Measurements from ENCODE around the gene TOP3B.
"Not testable (repeated sequence)": the region's sequence is repeated elsewhere in the genome, so short reads cannot be mapped to it uniquely, and the experiment has no call there.

The TOP3B gene

DNA sequence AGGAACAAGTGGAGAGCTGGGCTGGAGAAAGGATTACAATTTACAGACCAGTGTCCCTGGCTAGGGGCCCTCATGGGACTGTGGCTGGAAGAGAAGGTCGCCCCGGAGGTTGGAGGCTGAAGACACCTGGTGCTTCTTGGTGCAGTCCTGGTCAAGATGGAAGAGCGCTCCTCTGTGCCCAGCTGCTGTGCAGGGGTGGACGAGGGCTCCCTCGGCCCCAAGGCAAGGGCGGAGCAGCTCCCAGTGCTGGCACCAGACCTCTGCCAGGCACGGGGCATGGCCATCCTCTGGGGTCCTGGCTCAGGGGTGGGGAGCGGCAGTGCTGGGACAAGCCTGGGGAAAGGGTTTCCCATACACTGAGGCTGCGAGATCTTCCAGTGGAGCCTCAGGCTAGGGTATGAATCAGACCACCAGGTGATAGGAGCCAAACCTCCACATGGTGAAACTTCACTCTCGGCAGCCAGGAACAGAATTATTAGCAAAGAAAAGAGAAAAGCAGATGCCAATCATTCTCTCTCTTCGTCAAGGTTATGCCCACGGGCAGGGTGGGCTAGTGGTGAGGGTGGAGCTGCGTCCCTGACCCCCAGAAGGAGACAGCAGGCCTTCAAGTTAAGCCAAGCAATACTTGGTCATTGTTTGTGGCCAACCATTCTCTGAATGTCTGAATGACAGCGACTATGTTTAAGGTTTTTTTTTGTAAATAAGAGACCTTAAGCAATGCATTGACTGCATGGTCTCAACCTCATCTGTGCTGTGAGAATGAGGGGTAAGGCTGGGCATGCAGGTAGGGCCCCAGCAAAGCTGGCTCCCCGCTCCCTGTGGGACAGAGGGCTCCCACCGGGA lies 62.0 kb downstream of the TOP3B start:
- no peak for DNase-seq

DNA sequence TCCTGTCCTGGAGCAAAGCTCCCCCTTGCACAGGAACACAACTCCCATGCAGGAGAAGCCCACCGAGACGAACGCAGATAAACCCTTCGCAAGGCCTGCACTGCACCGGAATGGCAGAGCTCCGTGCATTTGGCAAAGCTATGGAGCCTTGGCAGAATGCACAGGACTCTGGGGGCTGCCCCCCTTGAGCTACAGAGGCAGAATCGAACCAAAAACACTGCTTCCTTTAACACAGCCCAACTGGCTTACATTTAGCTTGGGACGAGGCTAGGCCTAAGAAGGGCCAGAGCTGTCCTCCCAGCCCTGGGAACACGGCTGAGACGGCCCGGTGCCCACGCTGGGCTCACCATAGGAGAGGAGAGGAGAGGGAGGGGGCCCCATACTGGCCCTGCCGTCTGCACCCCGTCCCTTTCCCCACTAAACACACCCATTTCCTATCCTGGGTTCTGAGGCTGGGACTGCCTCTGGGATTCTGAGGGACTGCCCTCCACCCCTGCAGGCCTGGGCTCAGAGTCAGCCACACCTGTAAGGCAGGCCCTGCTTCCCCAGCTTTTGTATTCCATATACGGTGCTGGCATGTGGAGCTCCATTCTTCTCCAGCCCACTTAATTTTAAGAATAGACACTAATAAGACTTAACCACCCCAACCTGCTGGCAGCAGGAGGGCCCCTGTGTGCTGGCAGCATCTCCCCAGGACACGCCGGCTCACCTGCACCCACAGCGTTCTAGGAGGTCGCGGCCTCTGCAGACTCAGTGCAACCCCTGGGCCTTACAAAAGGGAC lies 62.9 kb downstream of the TOP3B start:
- DNase-seq, result no peak

- no peak for DNase-seq
Measured at GRCh38 chr22:21918466-21919185, 64.0 kb downstream of the TOP3B start.

DNA sequence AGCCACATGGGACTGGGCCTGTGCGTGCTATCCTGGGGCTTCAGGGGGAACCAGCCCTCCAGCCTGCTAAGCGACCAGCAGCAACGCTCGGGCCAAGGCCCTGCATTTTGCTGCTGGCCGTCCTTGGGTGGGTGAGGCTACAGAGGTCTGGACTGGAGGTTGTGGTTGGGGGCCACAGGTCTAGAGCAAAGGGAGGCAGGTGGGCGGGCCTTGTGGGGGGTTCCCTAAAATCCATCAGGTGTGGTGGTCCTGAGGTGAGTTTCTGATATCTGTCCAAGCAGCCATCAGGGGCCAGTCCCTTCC lies 64.7 kb downstream of the TOP3B start:
- DNase-seq, result no peak

DNA sequence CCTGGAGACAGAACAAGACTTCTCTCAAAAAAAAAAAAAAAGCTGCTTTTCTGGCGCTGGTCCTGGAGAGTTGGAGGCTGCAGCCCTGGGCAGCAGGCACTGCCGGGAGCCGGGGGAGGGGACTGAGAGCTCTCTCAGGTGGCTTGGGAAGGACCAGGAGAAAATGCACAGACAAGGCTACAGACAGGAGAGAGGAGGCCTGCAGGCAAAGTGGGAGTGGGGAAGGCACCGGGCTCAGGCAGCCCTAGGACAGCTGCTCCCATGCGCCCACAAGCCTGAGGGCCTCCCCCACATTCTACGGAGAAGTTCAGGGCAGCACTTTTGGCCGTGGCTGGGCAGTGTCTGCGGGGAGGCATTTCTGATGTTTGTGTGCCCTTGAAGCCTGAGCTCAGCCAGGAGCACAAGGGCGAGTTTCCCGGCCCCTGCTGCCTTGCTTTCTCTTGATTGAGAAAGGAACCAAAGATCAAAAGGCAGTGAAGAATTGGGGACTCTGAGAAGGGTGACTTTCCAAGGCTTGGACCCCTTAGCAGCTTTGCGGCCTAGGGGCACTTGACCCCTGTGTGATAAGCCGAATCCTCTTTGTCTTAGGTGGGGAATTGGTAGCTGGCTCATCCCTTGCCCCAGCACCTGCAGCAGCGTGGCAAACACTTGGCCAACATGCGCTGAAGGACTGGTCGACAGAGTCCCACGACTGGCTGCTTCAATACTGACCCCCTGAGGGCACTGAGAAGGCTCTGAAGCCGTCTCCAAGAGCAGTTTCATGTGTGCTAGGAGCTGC lies 65.2 kb downstream of the TOP3B start:
- no peak for DNase-seq

- no peak for DNase-seq
Measured at GRCh38 chr22:21916309-21916918, 66.2 kb downstream of the TOP3B start.

- no peak for DNase-seq
Measured at GRCh38 chr22:21915624-21916308, 66.8 kb downstream of the TOP3B start.

GRCh38 chr22:21914033-21914642 lies 68.4 kb downstream of the TOP3B start:
- not testable (repeated sequence) for DNase-seq

DNA sequence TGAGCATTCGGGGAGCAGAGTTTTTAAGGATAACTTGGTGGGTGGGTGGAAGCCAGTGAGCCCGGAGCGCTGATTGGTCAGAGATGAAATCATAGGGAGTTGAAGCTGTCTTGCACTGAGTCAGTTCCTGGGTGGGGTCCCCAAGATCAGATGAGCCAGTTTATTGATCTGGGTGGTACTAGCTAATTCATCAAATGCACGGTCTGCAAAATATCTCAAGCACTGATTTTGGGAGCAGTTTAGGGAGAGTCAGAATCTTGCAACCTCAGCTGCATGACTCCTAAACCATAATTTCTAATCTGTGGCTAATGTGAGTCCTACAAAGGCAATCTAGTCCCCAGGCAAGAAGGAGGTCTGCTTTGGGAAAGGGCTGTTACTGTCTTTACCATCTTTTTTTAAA lies 72.2 kb downstream of the TOP3B start:
- not testable (repeated sequence) for DNase-seq

GRCh38 chr22:21909871-21910270 lies 72.7 kb downstream of the TOP3B start:
- no peak for DNase-seq

DNA sequence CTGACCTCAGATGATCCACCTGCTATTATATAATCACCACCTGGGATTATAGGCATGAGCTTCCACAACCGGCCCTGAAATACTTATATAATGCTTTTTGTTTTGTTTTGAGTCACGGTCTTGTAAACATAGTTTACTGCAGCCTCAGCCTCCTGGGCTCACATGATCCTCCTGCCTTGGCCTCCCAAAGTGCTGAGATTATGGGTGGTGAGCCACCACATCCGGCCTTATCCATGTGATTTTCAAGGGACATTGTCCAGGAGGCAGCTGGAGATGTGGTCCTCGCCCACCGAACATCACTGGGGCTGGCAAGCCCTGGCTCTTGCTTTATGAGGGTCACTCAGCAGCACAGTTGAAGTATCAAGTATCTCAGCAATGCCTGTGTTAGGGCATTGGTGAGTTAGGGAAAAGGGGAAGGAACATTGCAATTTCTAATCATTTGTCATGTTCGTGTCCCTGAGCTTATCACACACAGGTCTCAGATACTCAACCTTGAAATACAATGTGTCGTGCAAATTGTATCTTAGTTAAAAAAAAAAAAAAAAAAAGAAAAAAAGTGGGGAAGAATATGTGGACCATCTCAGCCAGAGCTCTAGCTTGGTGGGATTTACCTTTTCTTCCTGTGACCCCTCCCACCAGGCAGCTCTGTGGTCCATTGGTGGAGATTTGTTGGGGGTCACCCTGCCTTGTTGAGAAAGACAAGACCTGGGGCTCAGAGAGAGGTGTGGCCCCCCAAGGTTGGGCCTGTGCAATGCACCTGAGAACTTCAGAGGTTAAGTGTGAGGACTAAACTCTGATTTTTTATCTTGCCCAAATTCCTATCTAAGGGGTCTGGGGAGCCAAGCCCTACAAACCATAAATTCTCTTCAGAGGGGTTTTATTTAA lies 74.7 kb downstream of the TOP3B start:
- no peak for DNase-seq

Data from activated T-cell treated with anti-CD3 and anti-CD28 coated beads, Interleukin-2, amount 50 U/mL, for 1 hour (primary cell).